WTC11 (cell line): Measurements from ENCODE around the gene STK32B.

Source experiments
- IRF2 ChIP-seq: sonication (generic); formaldehyde crosslinking; IDR thresholded peaks from 2 replicates; pipeline ENCODE4 v1.8.0; 2022; ENCODE audit warnings: low read depth, missing genetic modification reagents, borderline replicate concordance
- MXD4 ChIP-seq: fragments of 250-450 bp; sonication (Bioruptor Pico); IDR thresholded peaks from 2 replicates; pipeline ENCODE4 v1.8.0; 2021; ENCODE audit warnings: mild to moderate bottlenecking, moderate library complexity, borderline replicate concordance
- TEAD4 ChIP-seq: sonication (generic); formaldehyde crosslinking; IDR thresholded peaks from 2 replicates; pipeline ENCODE4 v1.8.0; 2022; ENCODE audit warnings: mild to moderate bottlenecking, missing genetic modification reagents
- ZNF396 ChIP-seq: fragments of 250-450 bp; sonication (Bioruptor Pico); IDR thresholded peaks from 2 replicates; pipeline ENCODE4 v1.8.0; 2021; ENCODE audit warnings: mild to moderate bottlenecking, moderate library complexity, borderline replicate concordance
- TF ChIP-seq, protein P1 (sequence below): fragments of 200-600 bp; IDR thresholded peaks from 2 replicates; pipeline ENCODE4 v1.8.0; 2022; ENCODE audit warnings: antibody characterized with exemption
- TF ChIP-seq, protein P2 (sequence below): sonication (generic); formaldehyde crosslinking; IDR thresholded peaks from 2 replicates; pipeline ENCODE4 v1.8.1; 2023; ENCODE audit warnings: mild to moderate bottlenecking, moderate library complexity, missing genetic modification reagents
- TF ChIP-seq, protein P3 (sequence below): sonication (generic); formaldehyde crosslinking; IDR thresholded peaks from 2 replicates; pipeline ENCODE4 v1.8.1; 2022; ENCODE audit warnings: low read depth, missing genetic modification reagents, borderline replicate concordance

DNA sequence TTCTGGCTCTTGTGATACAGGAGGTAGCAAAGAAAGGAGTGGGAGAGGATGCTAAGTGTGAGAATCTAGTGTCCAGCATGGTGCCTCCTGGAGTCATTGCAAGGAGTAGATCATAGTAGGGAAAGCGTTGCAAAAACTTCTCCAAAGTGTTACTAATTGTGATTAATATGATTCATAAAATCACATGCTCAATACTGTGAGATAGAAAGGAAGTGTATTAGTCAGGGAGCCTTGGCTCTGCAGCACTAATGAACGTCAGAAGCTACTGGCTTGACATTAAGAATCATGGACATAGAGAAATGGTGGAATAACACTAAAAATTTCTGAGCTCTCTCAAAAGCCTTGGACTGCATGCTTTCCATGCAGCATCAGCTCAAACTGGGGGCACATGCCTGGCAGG, 358.0 kb downstream of the STK32B start:
- TF ChIP-seq MXD4 (CRISPR knock-in tag): no peak
- TF ChIP-seq, protein P1, sequence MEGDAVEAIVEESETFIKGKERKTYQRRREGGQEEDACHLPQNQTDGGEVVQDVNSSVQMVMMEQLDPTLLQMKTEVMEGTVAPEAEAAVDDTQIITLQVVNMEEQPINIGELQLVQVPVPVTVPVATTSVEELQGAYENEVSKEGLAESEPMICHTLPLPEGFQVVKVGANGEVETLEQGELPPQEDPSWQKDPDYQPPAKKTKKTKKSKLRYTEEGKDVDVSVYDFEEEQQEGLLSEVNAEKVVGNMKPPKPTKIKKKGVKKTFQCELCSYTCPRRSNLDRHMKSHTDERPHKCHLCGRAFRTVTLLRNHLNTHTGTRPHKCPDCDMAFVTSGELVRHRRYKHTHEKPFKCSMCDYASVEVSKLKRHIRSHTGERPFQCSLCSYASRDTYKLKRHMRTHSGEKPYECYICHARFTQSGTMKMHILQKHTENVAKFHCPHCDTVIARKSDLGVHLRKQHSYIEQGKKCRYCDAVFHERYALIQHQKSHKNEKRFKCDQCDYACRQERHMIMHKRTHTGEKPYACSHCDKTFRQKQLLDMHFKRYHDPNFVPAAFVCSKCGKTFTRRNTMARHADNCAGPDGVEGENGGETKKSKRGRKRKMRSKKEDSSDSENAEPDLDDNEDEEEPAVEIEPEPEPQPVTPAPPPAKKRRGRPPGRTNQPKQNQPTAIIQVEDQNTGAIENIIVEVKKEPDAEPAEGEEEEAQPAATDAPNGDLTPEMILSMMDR: no peak
- no peak for TF ChIP-seq ZNF396
- no peak for TF ChIP-seq TEAD4 (CRISPR knock-in tag)
- TF ChIP-seq, protein P2, sequence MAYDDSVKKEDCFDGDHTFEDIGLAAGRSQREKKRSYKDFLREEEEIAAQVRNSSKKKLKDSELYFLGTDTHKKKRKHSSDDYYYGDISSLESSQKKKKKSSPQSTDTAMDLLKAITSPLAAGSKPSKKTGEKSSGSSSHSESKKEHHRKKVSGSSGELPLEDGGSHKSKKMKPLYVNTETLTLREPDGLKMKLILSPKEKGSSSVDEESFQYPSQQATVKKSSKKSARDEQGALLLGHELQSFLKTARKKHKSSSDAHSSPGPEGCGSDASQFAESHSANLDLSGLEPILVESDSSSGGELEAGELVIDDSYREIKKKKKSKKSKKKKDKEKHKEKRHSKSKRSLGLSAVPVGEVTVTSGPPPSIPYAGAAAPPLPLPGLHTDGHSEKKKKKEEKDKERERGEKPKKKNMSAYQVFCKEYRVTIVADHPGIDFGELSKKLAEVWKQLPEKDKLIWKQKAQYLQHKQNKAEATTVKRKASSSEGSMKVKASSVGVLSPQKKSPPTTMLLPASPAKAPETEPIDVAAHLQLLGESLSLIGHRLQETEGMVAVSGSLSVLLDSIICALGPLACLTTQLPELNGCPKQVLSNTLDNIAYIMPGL (CRISPR knock-in tag): no peak
- TF ChIP-seq, protein P3, sequence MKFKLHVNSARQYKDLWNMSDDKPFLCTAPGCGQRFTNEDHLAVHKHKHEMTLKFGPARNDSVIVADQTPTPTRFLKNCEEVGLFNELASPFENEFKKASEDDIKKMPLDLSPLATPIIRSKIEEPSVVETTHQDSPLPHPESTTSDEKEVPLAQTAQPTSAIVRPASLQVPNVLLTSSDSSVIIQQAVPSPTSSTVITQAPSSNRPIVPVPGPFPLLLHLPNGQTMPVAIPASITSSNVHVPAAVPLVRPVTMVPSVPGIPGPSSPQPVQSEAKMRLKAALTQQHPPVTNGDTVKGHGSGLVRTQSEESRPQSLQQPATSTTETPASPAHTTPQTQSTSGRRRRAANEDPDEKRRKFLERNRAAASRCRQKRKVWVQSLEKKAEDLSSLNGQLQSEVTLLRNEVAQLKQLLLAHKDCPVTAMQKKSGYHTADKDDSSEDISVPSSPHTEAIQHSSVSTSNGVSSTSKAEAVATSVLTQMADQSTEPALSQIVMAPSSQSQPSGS (CRISPR knock-in tag): no peak
- TF ChIP-seq IRF2 (CRISPR knock-in tag): no peak
